RPMI7951 (cell line): ENCODE measurements around the gene CACNA1C. TPM values are rescaled to one million over a fixed set of nuclear protein-coding genes. Genes with fewer than 3 reads are reported as not detected.
"Not testable (repeated sequence)": the region's sequence is repeated elsewhere in the genome, so short reads cannot be mapped to it uniquely, and the experiment has no call there.

Experiments
- DNase-seq: peaks from one replicate; pipeline ENCODE4 v3.0.0-alpha.2; 2012; ENCODE audit warnings: low read depth
- total RNA-seq: library from RNA; depleted of rRNA; stranded (reverse); fragments of >200 nt; shearing (Covaris generic); gene quantifications from 2 replicates; pipeline ENCODE4 v1.2.3, GENCODE V29; 2014

Gene CACNA1C
- total RNA-seq, 1 experiment from 2014 or later: 1.6 TPM

- DNase-seq: peak; percentile 59
Observed at GRCh38 chr12:2110849-2111566, 58.2 kb downstream of the CACNA1C start.

GRCh38 chr12:2111826-2112225 is 59.0 kb downstream of the CACNA1C start:
- peak; percentile 42 for DNase-seq

- no peak for DNase-seq
Observed at GRCh38 chr12:2112401-2112800, 59.6 kb downstream of the CACNA1C start.

GRCh38 chr12:2113119-2113912 is 60.5 kb downstream of the CACNA1C start:
- no peak for DNase-seq

GRCh38 chr12:2114071-2114470 is 61.3 kb downstream of the CACNA1C start:
- no peak for DNase-seq

- DNase-seq: no peak
Observed at GRCh38 chr12:2115101-2115845, 62.5 kb downstream of the CACNA1C start.

- no peak for DNase-seq
Observed at GRCh38 chr12:2117541-2117940, 64.8 kb downstream of the CACNA1C start.

GRCh38 chr12:2118061-2118460 is 65.3 kb downstream of the CACNA1C start:
- no peak for DNase-seq

GRCh38 chr12:2118481-2119255 is 65.9 kb downstream of the CACNA1C start:
- DNase-seq: no peak

- DNase-seq: no peak
Observed at GRCh38 chr12:2119266-2119665, 66.5 kb downstream of the CACNA1C start.

GRCh38 chr12:2120982-2121758 is 68.4 kb downstream of the CACNA1C start:
- peak; percentile 18 for DNase-seq

GRCh38 chr12:2124466-2125023 is 71.8 kb downstream of the CACNA1C start:
- no peak for DNase-seq

- DNase-seq: no peak
Observed at GRCh38 chr12:2125651-2126522, 73.1 kb downstream of the CACNA1C start.

- DNase-seq: no peak
Observed at GRCh38 chr12:2126676-2127406, 74.1 kb downstream of the CACNA1C start.

GRCh38 chr12:2129076-2129475 is 76.3 kb downstream of the CACNA1C start:
- peak; percentile 97 for DNase-seq

- DNase-seq: not testable (repeated sequence)
Observed at GRCh38 chr12:2135661-2136418, 83.1 kb downstream of the CACNA1C start.

GRCh38 chr12:2136901-2137300 is 84.1 kb downstream of the CACNA1C start:
- no peak for DNase-seq

- no peak for DNase-seq
Observed at GRCh38 chr12:2137711-2138110, 84.9 kb downstream of the CACNA1C start.
